Osteoblast (primary cell): Measurements from ENCODE around the gene THG1L. TPM values are rescaled to one million over a fixed set of nuclear protein-coding genes. Genes with fewer than 3 reads are reported as not detected.
A peak's percentile ranks its signal among the peaks of the same experiment; 100 is the strongest.

Source experiments
- DNase-seq: peaks from one replicate; pipeline ENCODE4 v3.0.0; 2011; ENCODE audit warnings: low spot score, mixed read lengths; ENCODE audit not compliant: insufficient read length; ENCODE audit errors: missing footprints
- H2AFZ ChIP-seq: 2 replicates; pipeline ENCODE4 v1.6.0; 2011; ENCODE audit warnings: mild to moderate bottlenecking, low read length
- H3K27ac ChIP-seq: 2 replicates; pipeline ENCODE4 v1.5.1; 2011; ENCODE audit warnings: mild to moderate bottlenecking, low read depth, low read length, moderate library complexity
- H3K27me3 ChIP-seq: 2 replicates; pipeline ENCODE4 v1.6.0; 2012; ENCODE audit warnings: mild to moderate bottlenecking, control low read depth, inconsistent platforms, low read length, moderate library complexity; ENCODE audit not compliant: insufficient read depth
- H3K36me3 ChIP-seq: 2 replicates; pipeline ENCODE4 v1.5.1; 2011; ENCODE audit warnings: mild to moderate bottlenecking, low read length, control low read depth, moderate library complexity; ENCODE audit not compliant: insufficient read depth
- H3K4me1 ChIP-seq: 2 replicates; pipeline ENCODE4 v1.5.1; 2011; ENCODE audit warnings: mild to moderate bottlenecking, low read length, control low read depth, moderate library complexity; ENCODE audit not compliant: insufficient read depth
- H3K4me2 ChIP-seq: 2 replicates; pipeline ENCODE4 v1.6.0; 2011; ENCODE audit warnings: mild to moderate bottlenecking, low read length; ENCODE audit not compliant: insufficient read depth
- H3K4me3 ChIP-seq: fragments of 200-600 bp; sonication (generic); 3 replicates; pipeline ENCODE4 v1.5.1; 2012; ENCODE audit warnings: mild to moderate bottlenecking, low read length, inconsistent platforms; ENCODE audit not compliant: insufficient read depth
- H3K79me2 ChIP-seq: 2 replicates; pipeline ENCODE4 v1.6.0; 2012; ENCODE audit warnings: mild to moderate bottlenecking, low read length, control low read depth, inconsistent platforms; ENCODE audit not compliant: insufficient read depth
- H3K9me3 ChIP-seq: 2 replicates; pipeline ENCODE4 v1.5.1; 2011; ENCODE audit warnings: low read depth, low read length, control low read depth
- H4K20me1 ChIP-seq: 2 replicates; pipeline ENCODE4 v1.6.0; 2012; ENCODE audit warnings: mild to moderate bottlenecking, low read length, control low read depth; ENCODE audit not compliant: insufficient read depth
- CTCF ChIP-seq: IDR thresholded peaks from 2 replicates; pipeline ENCODE4 v1.5.1; 2011; ENCODE audit warnings: mild to moderate bottlenecking, low read depth, low read length, moderate library complexity; ENCODE audit errors: extremely low read depth
- total RNA-seq: library from RNA; depleted of rRNA; stranded (reverse); fragments of >200 nt; gene quantifications from 2 replicates; pipeline ENCODE4 v1.2.3, GENCODE V29; 2012

The THG1L gene
- total RNA-seq, 1 donor = 27.9 TPM

DNA sequence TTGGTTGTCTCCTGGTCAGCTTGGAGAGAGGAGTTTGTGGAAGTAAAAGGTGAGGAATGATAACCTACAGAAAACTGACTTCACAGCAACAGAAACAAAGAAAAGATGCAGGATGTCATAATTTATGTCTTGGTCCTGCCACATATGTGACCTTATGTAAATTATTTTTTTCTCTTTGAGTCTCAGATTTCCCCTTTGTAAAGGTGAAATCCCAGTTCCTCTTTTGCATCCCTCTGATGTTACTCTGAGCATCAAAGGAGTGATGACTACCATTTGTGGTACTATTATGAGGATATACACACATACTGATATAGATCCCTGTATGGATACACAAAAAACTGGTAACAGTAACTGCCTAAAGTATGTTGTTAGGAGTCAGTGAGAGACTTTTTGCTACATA is 1.4 kb upstream of the THG1L start:
- H3K79me2 ChIP-seq = no peaks in the 10 kb centered on the region
- no peak for TF ChIP-seq CTCF
- no peak overlapping the region for H3K27ac ChIP-seq
- no peaks in the 10 kb centered on the region for H4K20me1 ChIP-seq
- no peaks in the 10 kb centered on the region for H3K9me3 ChIP-seq
- no peak overlapping the region for H3K4me2 ChIP-seq
- peaks cover 10% of the 10 kb centered on the region for H3K4me1 ChIP-seq
- H3K4me3 ChIP-seq = no peak overlapping the region
- peaks cover 12% of the 10 kb centered on the region for H3K36me3 ChIP-seq
- no peak for DNase-seq
- H3K27me3 ChIP-seq = no peaks in the 10 kb centered on the region
- H2AFZ ChIP-seq = no peak overlapping the region

GRCh38 chr5:157730900-157731271 is 334 bp upstream of the THG1L start:
- Histone ChIP-seq H3K9me3 (no peaks in the 10 kb centered on the region), H3K4me1 (peaks cover 10% of the 10 kb centered on the region), H2AFZ (peak overlapping the region; percentile 98), H3K36me3 (peaks cover 19% of the 10 kb centered on the region), H3K27ac (peak overlapping the region; percentile 92), H3K4me2 (peak overlapping the region; percentile 97), H3K4me3 (peak overlapping the region; percentile 90), H3K79me2 (no peaks in the 10 kb centered on the region), H3K27me3 (no peaks in the 10 kb centered on the region), H4K20me1 (no peaks in the 10 kb centered on the region)
- no peak for DNase-seq
- no peak for TF ChIP-seq CTCF

DNA sequence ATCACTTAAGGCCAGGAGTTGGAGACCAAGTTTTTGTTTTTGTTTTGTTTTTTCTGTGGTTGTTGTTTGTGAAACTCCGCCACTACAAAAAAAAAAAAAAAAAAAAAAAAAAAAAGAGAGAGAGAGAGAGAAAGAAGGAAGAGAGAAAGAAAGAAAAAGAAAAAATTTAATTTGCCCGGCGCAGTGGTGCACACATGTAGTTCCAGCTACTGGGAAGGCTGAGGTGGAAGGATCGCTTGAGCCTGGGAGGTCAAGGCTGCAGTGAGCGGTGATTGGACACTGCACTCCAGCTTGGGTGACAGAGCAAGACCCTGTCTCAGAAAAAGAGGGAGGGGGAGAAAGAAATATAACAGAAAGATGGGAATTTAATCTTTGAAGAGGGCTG is 902 bp downstream of the THG1L start:
- TF ChIP-seq CTCF = no peak
- H3K27me3 ChIP-seq = no peaks in the 10 kb centered on the region
- H3K4me1 ChIP-seq = peaks cover 10% of the 10 kb centered on the region
- H3K4me2 ChIP-seq = peak overlapping the region; percentile 97
- H3K27ac ChIP-seq = peak overlapping the region; percentile 92
- H3K4me3 ChIP-seq = peak overlapping the region; percentile 90
- peaks cover 20% of the 10 kb centered on the region for H3K36me3 ChIP-seq
- DNase-seq = no peak
- no peaks in the 10 kb centered on the region for H3K79me2 ChIP-seq
- no peak overlapping the region for H2AFZ ChIP-seq
- no peaks in the 10 kb centered on the region for H3K9me3 ChIP-seq
- H4K20me1 ChIP-seq = no peaks in the 10 kb centered on the region

- H4K20me1 ChIP-seq = no peaks in the 10 kb centered on the region
- no peak overlapping the region for H3K4me3 ChIP-seq
- no peaks in the 10 kb centered on the region for H3K27me3 ChIP-seq
- H2AFZ ChIP-seq = no peak overlapping the region
- no peaks in the 10 kb centered on the region for H3K79me2 ChIP-seq
- no peak for TF ChIP-seq CTCF
- H3K36me3 ChIP-seq = peaks cover 22% of the 10 kb centered on the region
- H3K27ac ChIP-seq = no peak overlapping the region
- H3K4me1 ChIP-seq = peaks cover 10% of the 10 kb centered on the region
- no peak overlapping the region for H3K4me2 ChIP-seq
- DNase-seq = no peak
- H3K9me3 ChIP-seq = no peaks in the 10 kb centered on the region
Observed at GRCh38 chr5:157732596-157733262, 1.5 kb downstream of the THG1L start.
